Fibroblast of peridontal ligament (primary cell): ENCODE data around the gene NCOA6.
A peak's percentile ranks its signal among the peaks of the same experiment; 100 is the strongest.
"Not testable (repeated sequence)": the region's sequence is repeated elsewhere in the genome, so short reads cannot be mapped to it uniquely, and the experiment has no call there.

Source experiments
- DNase-seq: peaks from one replicate; pipeline ENCODE4 v3.0.0-alpha.2; 2010; ENCODE audit errors: extremely low read depth

Gene NCOA6

DNA sequence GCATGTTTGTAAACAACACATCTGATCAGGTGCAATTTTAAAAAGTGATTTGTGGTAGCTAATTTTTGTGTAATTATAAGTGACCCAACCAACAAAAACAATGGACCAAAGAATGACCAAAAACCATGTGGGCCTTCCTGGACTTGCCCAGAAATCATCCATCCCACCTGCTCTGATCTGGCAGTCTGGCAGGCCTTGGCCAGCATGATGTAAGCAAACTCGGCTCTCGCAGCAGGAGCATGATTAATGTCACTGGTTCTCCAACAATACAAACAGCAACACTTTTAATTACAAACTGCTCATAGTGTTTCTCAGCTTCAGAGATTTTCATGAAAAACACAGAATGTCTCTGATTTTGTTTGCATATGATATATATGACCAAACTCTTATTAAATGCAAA, 105.2 kb downstream of the NCOA6 start:
- no peak for DNase-seq

DNA sequence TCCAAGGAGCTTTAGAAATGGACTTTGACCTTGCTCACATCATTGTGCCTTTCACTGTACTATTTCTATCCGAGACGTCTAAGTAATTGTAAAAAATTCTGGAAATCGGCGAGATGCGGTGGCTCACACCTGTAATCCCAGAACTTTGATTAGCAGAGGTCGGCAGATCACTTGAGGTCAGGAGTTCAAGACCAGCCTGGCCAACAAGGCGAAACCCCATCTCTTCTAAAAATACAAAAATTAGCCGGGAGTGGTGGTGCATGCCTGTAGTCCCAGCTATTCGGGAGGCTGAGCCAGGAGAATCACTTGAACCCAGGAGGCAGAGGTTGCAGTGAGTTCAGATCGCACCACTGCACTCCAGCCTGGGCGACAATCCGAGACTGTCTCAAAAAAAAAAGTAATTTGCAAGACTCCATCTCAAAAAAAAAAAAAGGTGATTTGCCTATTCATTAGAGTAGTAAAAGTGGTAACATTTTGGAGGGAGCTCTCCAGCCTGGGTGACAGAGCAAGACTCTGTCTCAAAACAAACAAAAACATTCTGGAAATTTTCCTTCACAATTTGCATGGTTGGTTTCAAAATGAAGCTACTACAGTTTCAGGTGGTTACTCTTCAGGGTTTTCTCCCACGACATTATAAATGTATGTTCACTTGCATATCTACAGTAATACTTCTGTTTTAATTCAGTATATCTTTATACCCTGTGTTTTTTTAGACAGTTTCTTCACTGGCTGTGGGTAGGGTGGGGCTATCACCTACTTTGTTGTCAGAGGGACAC, 106.0 kb downstream of the NCOA6 start:
- not testable (repeated sequence) for DNase-seq

DNA sequence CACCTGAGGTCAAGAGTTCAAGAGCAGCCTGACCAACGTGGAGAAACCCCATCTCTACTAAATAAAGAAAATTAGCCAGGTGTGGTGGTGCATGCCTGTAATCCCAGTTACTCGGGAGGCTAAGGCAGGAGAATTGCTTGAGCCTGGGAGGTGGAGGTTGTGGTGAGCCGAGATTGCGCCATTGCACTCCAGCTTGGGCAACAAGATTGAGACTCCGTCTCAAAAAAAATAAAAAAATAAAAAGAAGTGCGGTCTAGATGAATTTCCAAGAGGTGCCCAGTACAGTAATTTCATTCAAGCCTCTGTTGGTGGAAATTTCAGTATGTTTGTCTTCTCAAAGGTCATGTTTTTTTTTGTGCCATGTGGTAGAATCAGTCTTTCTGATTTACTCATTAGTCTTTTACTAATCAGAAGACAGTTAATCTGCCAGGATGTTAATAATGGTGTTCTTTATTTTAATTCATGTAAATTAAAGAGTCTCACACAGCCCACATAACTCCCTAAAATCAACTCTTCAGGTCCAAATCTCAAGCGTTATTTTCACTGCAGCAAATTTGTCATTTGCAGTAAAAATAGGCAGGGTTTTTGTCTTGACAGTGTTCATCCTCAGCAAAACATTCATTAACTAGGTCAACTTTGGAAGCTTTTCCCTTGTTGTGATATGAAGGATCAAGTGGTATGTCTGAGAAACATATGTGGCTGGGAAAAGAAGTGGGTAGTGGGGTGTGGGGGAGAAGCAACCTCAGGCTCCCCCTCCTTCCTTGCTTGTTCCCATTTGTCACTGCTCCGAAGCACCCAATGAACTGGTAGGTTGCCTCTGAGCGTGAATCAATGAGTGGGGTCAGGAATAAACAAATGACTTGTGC, 108.0 kb downstream of the NCOA6 start:
- DNase-seq: no peak

GRCh38 chr20:34716921-34717229, 108.6 kb downstream of the NCOA6 start:
- no peak for DNase-seq

GRCh38 chr20:34715384-34715783, 110.1 kb downstream of the NCOA6 start:
- DNase-seq: no peak

DNA sequence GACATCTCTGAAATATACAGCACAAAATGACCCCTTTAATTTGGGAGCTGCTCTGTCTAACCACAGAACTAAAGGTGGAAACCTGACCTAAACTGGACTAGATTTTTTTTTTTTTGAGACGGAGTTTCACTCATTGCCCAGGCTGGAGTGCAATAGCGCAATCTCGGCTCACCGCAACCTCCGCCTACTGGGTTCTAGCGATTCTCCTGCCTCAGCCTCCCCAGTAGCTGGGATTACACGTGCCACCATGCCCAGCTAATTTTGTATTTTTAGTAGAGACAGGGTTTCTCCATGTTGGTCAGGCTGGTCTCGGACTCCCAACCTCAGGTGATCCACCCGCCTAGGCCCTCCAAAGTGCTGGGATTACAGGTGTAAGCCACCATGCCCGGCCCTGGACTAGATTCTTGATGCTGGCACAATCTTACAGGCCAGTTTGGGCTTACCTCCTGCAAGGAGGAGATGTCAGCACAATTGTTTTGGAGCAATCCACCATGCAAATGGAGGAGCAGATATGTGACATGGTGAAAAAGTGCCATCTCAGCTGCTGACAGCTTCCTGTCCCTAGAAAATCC, 111.4 kb downstream of the NCOA6 start:
- DNase-seq: not testable (repeated sequence)

DNA sequence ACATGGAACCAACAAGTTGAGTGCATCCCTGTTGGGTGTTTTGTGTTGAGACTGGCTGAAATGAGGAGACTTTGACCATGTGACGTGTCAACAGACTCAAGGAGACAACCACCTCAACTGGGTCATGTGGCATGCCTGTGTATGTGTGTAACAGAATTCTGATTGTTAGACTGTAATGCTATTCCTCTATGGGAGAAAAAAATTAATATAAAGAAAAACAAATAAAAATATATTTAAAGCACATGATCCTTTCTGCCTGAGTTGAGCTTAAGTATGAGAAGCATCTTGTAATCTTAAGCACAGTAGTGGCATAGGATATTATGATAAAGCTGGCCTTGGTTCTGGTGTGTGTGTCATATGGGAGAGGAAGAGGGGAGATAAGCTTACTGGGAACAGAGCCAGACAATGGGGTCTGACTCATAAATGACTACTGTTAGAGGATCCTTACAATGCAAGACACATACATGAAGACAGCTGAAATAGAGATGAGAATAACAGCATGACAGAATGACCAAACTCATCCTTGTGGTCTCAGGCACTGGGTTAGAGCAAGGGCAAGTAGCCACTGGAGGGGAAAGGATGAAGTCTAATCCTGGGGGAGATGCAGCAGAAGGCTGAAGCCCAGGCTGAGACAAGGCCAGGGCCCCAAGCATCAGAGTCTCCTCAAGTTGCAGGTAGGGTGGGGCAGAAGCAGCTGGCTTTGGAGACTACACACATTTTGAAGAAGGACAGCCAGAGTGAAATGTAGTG, 112.1 kb downstream of the NCOA6 start:
- DNase-seq: peak; percentile 98

- no peak for DNase-seq
Observed at GRCh38 chr20:34712525-34713192, 112.8 kb downstream of the NCOA6 start.

DNA sequence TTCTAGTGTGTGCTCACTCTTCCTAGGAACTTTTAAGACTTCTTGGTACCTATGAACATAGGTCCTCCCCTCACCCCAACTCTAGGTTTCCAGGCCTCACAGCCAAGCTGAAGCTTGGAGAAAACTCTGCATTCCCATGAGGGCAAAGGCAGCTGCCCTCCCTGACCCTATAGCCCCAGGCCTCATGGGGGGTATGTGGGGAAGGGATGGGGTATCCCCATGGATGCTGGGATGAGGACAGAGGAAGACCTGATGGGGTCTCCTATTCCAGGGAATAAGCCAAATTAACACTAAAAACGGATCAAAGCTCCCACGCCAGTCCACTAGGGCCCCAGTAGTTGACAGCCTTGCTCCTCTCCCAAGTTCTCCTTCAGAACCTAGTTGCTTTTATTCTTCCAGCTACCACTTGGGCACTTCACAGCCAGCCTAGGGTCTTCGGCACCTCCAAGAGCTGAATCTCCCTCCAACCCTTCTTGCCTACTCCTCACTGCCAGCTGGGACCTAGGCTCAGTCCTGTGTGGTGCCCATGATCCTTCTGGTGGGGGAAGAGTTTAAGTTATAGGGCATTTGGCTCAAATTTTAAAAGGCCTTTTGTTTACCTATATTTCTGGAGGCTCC, 113.5 kb downstream of the NCOA6 start:
- DNase-seq: no peak

DNA sequence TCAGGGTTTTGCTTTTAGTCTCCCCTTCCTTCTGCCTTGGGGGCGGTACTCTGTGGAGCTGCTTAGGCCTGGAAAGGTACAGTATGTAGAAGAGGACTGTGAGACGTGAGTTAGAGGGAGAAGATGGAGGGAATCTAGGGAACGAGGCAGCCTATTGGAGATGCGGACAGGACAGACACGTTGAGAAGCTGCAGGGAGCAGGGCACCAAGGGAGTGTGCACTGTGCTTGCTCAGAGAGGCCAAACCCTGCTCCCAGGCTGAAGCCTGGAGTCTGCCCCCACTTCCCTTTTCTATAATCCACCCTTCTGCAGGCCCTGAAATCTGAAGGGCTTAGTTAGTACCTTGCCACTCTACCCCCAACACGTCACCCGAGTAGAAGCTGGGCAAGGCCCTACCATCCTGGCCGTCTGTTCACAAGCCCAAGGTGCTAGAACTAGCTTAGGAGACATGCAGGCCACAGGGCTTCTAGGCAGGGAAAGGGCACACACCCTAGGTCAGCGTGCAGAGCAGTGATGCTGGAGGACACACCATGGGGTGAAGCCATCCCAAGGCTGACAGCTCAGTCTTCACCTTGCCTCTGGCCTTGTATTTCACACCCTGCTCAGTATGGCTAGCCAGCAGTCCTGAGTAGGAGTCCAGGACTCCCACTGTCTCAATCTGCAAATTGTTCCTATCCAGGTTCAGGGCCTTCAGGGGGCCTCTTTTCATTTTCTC, 114.4 kb downstream of the NCOA6 start:
- DNase-seq: no peak

DNA sequence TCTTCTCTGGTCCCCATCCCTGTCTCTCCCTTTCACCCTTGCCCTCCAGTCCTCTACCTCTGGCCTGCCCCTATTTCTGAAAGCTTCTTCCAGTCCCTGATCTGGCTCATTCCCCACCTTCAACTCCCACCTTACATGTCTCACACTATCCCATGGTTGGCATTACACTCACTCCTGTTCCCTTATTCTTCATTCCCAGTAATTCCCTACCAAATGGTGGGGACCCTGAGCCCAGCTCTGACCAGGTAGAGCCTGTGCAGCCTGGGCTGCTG, 114.9 kb downstream of the NCOA6 start:
- no peak for DNase-seq

DNA sequence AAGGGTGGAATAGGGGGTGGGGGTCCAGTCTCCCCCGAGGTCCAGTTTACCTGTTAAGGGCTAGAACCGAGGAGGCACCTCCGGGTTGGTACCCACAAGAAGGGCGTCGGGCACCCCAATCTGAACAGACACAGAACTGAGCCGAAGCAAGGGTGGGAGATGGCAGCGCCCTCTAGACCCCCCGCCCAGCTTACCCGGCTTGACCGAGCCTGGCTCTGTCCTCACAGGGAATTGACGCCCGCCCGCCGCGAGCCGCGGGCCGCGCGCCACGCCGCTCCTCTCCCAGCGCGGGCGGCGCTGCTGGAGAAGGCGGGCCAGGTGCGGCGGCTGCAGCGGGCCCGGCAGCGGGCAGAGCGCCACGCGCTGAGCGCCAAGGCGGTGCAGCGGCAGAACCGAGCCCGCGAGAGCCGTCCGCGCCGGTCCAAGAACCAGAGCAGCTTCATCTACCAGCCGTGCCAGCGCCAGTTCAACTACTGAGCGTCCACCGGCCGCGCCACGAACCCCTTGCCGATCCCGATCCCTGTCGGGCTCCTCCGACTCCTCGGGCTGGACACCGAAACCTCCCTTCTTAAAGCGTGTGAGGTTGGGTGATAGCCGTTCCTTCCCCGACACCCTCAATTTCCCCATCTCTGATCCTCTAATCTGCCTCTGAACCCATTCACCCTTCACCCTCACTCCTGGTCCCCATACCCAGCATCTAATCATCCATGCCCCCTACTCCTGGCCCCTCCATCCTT, 115.5 kb downstream of the NCOA6 start:
- no peak for DNase-seq

GRCh38 chr20:34709044-34709830, 116.2 kb downstream of the NCOA6 start:
- peak; percentile 74 for DNase-seq

- peak; percentile 42 for DNase-seq
Observed at GRCh38 chr20:34708621-34709043, 116.8 kb downstream of the NCOA6 start.

DNA sequence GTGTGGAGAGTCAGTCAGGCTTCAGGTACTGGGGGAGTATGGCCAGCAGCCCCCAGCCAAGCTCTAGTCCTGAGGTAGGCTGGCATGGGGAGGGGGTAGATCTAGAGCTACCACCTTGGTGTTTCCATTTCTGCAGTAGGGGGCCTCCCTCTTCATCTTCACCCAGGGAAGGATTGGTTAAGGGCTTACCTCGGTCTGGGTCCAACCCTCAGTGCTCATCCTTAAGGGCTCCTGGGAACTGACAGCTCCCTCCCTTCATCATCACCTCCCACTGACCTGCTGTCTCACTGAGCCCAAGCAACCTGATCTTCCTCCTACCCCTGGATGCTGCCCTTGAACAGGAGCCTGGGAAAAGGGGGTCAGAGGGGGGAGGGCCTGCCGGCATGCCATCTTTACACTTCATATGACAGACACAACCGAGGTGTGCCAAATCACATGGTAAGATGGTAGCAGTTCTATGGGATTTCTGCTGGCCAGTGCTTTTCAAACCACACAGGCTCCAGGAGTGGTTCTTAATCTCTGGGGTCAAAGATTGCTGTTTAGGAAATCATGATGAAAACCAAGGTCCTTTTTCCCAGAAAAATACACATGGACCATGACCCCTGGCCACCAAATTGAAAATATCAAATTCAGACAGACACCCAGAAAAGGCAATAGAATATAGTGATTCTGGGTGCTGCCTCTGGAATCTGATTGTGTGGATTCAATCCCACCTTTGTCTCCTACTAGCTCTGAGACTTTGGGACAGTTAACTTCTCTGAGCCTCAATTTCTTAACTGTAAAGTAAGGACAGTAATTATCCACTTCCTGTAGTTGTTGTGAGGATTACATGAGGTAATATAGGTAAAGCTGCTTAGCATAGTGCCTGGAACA, 118.3 kb downstream of the NCOA6 start:
- no peak for DNase-seq

DNA sequence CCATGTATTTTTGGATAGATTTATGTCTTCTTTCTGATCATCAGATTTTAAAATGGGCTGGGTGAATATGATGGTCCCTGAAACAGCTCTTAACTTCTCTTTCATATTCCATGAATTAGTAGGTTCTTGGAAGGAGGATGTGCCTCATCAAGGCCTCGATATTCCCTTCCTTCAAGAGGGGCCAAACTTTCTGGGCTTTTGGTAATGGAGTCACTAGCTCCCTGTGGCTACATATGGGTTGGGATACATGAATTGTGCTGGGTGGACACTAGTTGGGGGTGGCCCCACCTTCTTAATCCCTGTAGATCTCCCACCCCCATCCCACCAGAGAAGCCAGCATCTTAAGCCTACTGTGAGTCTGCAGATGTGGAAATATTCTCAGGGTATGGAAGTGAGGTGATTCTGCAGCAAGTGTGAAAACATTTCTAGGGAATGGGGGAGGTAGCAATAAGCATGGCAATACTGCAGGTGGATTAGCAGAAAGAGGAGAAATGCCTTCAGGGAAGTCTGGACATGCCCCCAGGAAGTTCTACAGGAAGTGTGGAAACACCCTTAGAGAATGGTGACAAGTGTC, 119.1 kb downstream of the NCOA6 start:
- no peak for DNase-seq

- peak; percentile 45 for DNase-seq
Observed at GRCh38 chr20:34705397-34706301, 119.8 kb downstream of the NCOA6 start.
